Fibroblast of skin of scalp (primary cell): Measurements from ENCODE around the gene DENND11. TPM values are rescaled to one million over a fixed set of nuclear protein-coding genes. Genes with fewer than 3 reads are reported as not detected.

Source experiments
- DNase-seq: peaks from one replicate; pipeline ENCODE4 v3.0.0-alpha.2; 2013
- polyA plus RNA-seq, 2 experiments: library from polyadenylated mRNA; unstranded; fragments of 120-200 nt; gene quantifications; one replicate each; pipeline ENCODE4 v1.2.1, GENCODE V29; 2013; ENCODE audit not compliant: insufficient read length in 2 of 2

The DENND11 gene, protein sequence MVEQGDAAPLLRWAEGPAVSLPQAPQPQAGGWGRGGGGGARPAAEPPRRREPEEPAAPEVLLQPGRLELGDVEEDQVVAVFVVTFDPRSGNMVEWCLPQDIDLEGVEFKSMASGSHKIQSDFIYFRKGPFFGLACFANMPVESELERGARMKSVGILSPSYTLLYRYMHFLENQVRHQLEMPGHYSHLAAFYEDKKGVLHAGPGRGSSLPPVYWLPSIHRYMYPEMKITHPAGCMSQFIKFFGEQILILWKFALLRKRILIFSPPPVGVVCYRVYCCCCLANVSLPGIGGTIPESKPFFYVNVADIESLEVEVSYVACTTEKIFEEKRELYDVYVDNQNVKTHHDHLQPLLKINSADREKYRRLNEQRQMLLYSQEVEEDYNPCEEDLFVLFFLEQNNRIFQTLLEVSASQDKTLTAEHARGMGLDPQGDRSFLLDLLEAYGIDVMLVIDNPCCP
- 3.7 TPM for polyA plus RNA-seq (2013, experiment 1 of 2; ENCODE audit: insufficient read length)
- 4.0 TPM for polyA plus RNA-seq (2013, experiment 2 of 2; ENCODE audit: insufficient read length)

DNA sequence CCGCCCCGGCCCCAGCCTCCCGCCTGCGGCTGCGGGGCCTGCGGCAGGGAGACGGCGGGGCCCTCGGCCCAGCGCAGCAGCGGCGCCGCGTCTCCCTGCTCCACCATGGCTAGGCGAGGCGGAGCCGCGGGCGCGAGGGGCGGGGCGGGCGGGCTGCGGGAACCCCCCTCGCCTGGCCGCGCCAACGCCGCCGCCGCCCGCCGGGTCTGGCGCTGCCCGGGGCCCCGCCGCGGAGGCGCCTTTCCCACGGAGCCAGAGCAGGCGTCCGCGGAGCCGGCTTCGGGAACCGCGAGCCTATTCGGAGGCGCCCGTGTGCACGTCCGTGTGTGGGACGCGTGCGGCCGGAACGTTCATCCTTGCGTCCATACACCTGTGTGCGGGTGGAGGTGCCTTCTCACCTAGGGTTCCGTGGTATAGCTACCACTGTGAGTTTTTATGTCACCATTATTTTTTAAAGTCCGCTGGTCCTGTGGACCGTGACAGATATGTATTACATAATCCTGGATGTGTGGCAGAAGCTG, at the start of gene DENND11:
TSS of gene DENND11 (minus strand) at position 120 of the 521 bp plus-strand sequence. CDS start at position 107, 13 bp downstream.
- DNase-seq: peak; percentile 41

DNA sequence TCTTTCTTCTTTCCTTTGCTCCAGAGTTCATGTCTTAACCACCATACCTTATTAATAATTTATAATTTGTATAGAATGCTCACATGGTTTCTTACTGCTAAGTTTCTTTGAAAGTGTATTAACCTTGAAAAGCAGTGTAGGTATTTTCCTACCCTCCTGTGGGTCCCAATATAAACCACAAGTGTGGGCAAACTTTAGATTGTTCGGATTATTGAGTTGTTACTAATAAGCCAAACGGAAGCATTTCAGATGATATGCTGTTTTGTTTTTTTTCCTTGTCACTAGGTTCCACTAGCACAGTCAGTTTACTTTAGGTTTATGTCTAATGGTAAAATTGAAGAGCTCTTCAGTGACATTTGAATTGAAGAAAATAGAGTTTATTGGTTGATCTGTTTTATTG, 46.4 kb upstream of the DENND11 start:
- no peak for DNase-seq

DNA sequence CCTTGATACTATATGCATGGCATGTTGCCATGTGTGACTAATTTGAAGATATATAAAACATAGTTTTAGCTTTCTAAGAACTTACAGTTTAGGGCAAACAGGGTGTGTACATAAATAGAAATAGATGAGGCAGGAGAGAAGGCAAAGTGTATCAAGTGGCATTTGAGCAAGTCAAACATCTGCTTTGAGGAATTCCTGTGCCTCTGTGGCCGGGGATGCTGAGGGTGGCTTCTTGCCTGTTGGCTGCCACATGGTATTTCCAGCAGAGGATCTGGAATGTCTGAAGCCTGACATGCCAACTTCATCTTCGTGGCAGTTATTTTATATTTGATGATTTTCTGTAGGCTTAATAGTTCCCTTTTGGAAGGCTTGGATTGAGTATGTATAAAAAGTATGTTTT, 42.2 kb upstream of the DENND11 start:
- DNase-seq: no peak

DNA sequence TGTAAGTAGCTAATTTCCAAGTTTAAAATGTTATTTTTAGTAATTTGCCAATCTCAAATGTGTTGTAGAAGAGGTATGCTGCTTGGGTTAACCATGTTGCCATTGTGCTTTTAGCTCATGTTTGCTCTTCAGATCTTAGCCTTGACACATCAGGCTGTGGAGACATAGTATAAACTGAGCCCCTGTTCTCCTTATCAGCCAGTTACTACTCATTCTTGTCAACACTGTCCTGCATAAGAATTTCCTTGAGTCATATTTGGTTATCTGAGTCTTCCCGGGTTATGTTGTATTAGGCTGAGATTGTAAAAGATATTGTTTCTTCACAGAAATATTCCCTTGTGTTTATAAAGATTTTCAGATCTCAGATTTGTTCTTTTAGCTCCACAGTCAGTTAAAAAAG, 40.3 kb upstream of the DENND11 start:
- no peak for DNase-seq

DNA sequence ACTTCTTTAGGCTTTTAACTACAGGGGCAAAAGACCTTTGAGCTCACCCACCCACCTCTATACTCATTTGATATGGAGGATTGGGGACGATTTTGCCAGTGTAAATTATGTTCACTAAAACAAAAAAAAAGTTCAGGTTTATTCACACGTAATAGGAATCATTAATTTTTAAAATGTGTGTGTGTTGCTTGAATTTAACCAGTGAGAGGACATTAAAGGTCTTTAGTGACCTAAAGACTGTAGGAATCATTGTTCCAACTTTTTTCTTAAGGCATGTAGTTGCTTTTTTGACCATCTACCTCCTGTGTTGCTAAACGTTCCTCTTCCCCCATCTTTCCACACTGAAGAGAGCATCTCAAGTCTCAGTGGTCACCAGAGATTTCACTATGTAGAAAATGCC, 37.3 kb upstream of the DENND11 start:
- no peak for DNase-seq

DNA sequence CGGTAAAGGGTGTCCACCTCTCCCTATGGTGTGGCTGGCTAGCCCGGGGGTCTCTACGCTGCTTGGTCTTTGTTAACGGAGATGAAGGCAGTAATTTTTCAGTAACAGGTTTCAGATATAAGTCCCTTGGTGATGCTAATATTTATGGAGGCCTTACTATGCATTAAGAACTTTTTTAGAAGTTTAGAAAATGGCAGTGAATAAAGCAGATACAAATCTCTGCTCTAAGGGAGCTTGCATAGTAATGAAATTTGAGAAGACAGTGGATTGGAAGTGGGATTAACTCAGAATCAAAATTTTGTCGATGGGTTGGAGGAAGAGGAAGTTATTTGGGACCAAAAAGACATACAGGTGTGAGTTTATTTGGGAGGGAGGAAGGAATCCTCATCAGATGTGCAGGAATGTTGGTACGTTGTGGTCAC, 36.6 kb upstream of the DENND11 start:
- no peak for DNase-seq

DNA sequence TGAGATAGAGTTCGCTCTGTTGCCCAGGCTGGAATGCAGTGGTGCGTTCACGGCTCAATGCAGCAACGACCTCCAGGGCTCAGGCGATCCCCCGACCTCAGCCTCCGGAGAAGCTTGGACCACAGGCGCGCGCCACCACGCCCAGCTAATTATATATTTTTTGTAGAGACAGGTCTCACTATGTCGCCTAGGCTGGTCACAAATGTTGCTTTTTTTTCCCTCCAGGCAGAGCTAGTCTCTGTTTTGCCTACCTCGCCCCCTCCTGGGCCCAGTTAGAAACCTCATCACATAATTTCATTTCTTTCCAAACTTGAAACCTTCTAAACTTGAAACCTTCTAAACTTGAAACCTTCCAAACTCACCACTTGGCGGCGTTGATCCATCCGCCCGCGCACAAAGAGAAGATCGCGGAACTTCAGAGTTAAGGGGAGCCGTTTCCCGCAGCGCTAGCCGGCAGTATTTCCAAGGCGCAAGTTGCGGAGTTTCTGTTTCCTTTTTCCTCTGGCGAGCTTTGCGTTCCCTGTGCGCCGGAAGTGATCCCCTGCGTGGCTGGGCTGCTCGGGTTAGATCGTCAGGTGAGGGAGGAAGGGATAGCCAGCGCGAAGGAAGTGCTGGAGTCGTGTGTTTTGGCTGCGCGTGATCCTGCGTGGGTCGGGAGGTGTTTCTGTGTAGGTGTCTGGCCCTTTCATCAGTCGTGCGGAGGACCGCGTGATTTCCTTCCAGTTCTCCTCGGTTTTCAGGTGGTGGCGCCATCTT, 36.0 kb upstream of the DENND11 start, which contains the start of gene SSBP1:
TSS of gene SSBP1 (plus strand) at position 523 of the 756 bp plus-strand sequence. CDS start 809 bp downstream, outside the sequence.
- DNase-seq: peak; percentile 97

DNA sequence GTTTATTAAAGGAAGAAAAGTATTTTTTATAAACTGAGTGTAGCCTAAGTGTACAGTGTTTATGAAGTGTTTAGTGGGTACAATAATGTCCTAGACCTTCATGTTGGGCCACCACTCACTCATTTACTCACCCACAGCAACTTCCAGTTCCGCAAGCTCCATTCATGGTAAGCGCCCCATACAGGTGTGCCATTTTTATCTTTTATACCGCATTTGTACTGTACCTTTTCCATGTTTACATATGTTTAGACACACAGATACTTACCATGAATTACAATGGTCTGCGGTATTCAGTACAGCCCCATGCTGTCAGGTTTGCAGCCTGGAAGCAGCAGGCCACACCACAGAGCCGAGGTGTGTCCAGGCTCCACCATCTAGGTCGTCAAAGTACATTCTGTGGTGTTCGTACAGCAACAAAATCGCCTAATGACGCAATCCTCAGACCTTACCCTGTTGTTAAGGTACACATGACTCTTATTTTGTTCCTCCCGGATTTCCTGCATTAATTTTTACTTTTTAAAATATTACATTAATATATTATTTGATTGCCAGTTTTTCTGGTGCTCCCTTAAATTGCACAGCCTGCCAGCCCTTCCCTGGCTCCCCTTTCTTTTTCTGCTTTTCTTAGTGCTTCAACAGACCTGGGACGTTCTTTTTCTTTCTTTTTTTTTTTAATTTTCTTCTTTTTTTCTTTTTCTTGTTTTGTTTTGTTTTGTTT, 35.3 kb upstream of the DENND11 start:
- no peak for DNase-seq

DNA sequence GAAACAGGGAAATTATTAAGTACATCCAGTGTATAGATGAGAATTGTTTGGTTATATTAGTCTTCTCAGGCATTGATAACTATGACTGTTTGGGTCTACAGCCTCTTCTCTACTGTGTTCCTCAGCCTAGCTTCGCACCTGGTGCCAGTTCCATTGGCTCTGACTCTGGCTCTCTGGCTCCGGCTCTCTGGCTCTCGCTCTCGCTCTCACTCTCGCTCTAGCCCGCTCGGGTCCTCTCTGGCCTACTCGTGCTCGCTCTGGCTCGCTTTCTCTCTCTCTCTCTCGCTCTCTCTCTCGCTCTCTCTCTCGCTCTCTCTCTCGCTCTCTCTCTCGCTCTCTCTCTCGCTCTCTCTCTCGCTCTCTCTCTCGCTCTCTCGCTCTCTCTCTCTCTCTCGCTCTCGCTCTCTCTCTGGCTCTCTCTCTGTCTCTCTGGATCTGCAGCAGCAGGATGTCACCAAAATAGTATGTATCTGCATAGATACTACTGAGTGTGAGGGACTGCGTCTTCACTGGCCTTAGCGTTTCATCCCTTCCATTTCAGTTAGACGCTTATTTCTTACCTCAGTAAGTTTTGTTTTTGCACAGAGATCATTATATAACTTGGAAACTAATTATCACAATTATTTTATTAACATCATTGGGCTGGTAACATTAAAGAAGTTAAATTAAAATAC, 29.6 kb upstream of the DENND11 start:
- DNase-seq: no peak

DNA sequence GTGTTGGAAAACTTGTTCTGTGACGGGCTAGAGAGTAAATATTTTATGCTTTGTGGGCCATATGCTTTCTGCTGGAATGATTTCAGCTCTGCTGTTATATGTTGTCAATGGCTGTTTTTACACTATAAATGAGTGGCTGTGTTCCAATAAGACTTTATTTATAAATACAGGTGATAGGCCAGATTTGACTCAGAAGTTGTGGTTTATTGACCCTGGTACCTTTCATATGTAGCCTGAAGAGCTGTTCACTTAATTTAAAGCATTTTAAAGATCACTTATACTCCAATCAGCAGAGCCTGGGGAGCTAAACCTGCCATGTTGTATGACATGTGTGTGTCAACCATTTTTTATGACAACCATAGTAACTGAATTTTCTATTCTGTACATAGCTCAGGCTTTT, 27.1 kb upstream of the DENND11 start:
- no peak for DNase-seq

DNA sequence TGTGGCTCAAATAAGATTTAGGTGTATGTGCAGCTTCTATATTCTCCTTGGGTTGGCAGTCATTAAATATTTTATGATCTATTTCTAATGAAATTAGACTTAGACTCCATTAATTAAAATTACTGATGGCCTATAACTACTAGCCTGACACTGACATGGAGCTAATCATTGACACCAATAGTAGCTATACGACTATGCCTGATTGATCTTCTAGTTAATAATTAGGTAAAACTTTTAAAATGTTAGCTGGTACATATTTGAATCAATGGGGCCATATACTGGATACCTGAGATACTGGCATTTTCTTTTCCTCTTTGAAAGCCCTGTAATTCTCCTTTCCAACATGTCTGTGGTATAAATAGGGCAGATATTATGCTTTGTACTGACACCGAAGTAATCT, 20.6 kb upstream of the DENND11 start:
- DNase-seq: no peak

DNA sequence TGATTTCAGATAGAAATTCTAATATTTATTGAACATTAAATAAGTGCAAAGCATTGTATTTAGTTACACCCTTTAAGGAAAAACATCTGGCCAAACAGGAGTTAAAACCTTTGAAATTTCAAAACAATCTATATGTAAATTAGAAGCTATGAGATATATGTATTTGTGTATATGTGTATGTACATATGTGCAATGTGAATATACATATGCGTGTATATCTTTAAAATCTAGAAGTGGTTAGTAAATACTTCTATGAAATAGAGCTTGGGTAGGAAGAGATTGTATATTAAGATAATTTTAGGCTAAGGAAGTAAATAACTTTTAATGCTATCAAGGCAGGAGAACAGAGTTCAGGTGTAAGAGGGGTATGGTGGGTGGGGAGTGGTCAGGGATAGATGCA, 15.5 kb upstream of the DENND11 start:
- DNase-seq: no peak

DNA sequence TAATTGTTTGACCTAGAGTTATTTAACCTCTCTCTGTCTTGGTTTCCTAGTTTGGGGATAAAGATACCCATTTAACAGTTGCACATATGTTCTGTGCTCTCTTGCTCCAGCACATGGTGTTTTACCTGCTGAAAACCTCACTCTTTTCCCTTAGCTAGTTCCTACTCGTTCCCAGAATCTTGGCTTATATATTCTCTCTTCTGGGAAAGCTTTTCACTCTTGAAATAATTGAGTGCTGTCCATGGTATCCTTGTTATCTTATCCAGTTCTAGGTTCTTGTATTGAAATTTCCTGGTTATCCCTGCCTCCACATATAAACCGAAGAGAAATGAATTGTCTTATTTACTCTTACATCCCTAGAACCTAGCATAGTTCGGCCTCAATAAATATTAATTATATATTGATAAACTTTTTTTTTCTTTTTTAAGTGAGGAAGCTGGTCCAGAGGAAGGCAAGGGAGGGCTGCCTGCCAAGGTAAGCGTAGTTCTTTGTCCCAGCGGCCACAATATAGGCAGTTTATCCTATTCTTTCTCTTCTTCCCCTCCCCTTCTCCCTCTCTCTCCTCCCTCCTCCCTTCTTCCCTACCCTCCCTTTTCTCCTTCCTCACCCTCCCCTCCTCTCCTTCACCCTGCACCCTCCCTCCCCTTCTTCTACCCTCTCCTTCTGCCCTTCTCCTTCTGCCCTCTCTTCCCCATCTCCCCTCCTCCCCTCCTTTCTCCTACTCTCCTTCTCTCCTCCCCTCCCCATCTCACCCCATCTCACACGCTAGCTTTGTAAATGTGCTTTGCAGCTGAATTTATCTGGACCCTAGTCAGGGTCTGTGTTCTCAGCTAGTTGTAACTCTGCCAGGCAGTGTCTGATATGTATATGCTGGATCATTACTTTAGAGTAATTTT, 14.1 kb upstream of the DENND11 start:
- DNase-seq: no peak

DNA sequence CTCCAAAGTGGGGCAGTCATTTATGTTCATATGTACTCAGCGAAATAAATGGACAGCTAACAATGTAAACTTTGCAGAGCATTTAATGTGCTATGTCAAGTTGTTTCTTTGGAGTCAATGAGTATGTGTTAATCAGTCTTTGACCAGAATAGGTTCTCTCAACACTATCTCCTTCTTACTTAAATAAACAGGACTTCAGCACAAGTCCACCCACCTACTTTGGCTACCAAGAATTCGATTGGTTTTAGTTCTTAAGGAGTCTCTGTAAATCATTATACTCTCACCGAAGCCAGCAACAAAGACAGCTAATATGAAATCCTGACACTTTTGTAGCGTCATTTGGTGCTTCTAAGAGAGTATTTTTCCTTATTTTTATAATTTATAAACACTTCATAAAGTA, 13.1 kb upstream of the DENND11 start:
- DNase-seq: no peak

DNA sequence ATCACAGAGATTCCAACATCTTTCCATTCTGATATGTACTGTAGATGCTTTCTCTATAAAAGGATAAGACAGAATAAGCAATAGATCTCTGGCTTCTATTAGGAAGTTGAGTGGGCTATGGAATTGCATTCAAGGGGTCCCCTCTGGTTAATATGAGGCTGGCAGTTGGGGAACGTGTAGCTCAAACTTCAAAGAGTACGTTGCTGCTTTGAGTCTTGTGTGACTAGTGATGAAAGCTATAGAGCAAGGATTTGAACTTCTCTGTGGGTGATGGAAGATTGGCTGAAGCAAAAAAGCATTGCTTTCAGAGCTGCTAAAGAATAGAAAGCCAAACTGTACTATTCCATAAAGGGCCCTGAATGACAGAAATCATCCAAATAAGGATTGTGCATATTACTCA, 12.6 kb upstream of the DENND11 start:
- DNase-seq: no peak

DNA sequence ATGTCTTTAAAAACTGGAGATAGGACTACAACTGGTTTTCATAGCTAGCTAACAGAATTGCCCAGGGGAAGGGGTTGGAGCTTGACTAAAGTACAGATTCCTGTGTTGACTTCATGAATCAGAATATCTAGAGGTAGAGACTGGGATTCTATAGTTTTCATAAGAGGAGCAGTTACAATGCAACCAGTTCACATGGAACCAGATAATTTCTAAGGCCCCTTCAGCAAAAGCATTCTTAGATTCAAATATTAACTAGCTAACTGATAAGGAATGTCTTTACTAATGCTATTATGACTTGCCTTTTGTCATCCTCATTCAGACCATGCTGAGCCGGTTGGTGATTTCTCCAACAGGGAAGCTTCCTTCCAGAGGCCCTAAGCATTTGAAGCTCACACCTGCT, 11.9 kb upstream of the DENND11 start:
- DNase-seq: no peak

DNA sequence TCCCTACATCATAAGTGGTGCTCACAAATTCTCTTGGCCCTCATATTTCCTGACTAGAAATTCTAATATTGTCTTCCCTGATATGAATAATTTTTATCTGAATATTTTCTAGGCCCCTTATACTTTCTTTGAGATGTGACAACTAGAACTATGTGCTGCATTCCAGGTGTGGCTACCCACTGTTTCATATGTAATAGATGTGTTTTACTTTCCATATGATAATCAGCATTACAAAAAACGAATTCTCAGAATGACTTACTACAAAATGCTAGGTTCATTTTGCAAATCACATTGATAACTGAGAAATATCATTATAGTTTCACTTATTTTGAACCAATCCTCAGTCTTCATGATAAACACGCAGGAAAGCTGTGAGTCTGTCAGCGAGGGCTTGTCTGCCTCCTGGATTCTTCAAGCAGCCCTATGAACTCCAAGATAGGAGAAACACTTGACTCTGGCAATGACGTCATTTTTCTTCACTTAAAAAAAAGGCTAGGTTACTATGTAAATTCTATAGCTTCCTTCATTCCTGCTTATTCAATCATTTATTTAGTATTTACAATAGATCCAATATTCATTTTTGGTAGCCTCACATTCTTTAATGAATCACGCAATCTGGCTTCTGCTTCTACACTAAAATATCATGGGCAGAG, 10.8 kb upstream of the DENND11 start:
- no peak for DNase-seq

DNA sequence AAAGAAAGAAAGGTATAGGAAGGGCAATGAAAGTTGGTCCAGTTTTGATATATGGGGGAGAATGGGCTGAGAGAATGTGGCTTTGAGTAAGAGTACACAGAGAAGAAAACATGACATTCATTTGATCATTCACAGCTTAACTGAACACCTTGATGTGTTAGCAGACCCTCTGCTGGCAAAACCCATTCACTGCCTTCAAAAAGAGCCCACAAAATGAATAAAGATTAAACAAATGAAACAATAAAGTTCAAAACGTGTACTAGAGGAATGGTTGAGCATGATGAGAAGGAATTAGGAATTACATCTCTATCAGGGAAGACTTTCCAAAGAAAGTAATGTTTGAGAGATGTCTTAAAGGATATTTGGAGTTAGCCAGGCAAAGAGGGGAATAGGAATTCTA, 8.3 kb upstream of the DENND11 start:
- DNase-seq: no peak

DNA sequence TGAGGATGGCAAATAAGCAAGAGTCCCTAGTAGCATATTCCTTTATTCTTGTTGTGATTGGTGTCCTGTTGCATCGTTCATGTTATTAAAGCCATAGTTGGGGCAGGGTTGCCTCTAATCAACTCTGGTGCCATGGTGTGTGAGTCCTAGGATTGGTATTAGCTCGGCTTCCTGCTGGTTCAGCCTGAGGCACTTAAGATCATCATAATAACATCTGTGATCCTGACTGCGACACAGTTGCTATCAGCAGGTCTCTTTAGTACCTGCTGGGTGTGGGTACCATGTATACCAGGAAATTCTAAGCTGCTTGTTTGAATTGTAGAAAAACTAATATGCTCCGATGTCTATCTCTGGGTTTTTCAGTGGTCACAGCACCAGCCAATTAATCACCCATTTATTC, 7.8 kb upstream of the DENND11 start:
- DNase-seq: no peak

DNA sequence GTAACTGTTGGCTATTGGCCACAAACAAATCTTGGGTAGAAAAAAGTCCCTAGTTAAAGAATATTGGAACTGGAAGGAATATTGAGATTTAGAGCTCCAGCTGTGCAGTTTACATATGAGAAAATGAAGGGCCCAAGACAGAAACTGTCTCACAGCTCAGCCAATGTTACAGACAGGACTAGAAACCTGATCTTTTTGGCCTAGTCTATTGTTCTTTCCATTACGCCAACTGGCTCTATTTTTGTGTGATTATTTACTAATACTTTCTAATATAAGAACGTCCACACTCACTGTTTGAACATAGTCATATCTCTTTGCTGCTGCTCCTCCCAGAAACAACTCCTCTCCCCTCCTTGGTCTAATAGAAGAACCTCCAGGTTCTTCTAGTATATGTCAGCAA, 7.4 kb upstream of the DENND11 start:
- DNase-seq: no peak
